Stimulated activated CD8-positive, alpha-beta memory T cell treated with anti-CD3 and anti-CD28 coated beads, Interleukin-7, amount 100 ng/mL, for 1 hour (primary cell): Measurements from ENCODE around the gene C20orf202.
"Not testable (repeated sequence)": the region's sequence is repeated elsewhere in the genome, so short reads cannot be mapped to it uniquely, and the experiment has no call there.

ENCODE experiments used
- DNase-seq, 2 donors: peaks; one replicate each; pipeline ENCODE4 v3.0.0-alpha.2; 2020; ENCODE audit warnings: low read depth in 2 of 2

The C20orf202 gene

DNA sequence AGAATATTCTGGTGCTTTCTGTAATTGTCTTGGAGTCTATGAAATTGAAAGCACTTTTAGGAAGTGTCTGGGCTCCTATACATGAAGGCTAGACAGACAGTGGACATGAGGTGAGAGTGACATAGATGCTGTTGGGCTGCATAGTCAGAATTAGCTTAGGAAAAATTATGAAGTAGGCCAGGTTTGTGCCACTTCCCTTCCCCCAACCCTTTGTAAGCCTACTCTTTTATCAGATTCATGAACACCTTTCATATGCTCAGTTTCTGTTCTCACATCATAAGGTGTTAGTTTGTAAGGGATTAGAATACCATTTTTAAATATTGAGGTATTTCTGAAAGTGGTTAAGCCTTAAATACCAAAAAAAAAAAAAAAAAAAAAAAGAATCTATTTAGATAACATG lies 44.4 kb downstream of the C20orf202 start:
- no peak for DNase-seq

DNA sequence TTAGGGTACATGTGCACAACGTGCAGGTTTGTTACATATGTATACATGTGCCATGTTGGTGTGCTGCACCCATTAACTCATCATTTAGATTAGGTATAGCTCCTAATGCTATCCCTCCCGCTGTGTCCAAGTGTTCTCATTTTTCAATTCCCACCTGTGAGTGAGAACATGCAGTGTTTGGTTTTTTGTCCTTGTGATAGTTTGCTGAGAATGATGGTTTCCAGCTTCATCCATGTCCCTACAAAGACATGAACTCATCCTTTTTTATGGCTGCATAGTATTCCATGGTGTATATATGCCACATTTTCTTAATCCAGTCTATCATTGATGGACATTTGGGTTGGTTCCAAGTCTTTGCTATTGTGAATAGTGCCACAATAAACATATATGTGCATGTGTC lies 47.0 kb downstream of the C20orf202 start:
- not testable (repeated sequence) for DNase-seq

GRCh38 chr20:1252416-1252815 lies 49.2 kb downstream of the C20orf202 start:
- DNase-seq: no peak

- DNase-seq: no peak
Observed at GRCh38 chr20:1254254-1254653, 51.0 kb downstream of the C20orf202 start.

GRCh38 chr20:1255675-1256074 lies 52.4 kb downstream of the C20orf202 start:
- DNase-seq: no peak
